Fibroblast of villous mesenchyme (primary cell): ENCODE measurements around the gene GRIK1. TPM values are rescaled to one million over a fixed set of nuclear protein-coding genes. Genes with fewer than 3 reads are reported as not detected.

ENCODE experiments used
- DNase-seq: peaks from one replicate; pipeline ENCODE4 v3.0.0-alpha.2; 2010; ENCODE audit warnings: low read depth
- H3K4me3 ChIP-seq: 2 replicates; pipeline ENCODE4 v1.5.1; 2011; ENCODE audit warnings: low read depth, mild to moderate bottlenecking, low read length
- total RNA-seq: library from RNA; depleted of rRNA; stranded (reverse); fragments of >200 nt; gene quantifications from 2 replicates; pipeline ENCODE4 v1.2.3, GENCODE V29; 2012
- TF ChIP-seq, protein P1 (sequence below): IDR thresholded peaks from 2 replicates; pipeline ENCODE4 v1.5.1; 2012; ENCODE audit warnings: low read depth, mild to moderate bottlenecking, low read length; ENCODE audit not compliant: insufficient read depth

GRIK1 gene
- total RNA-seq, 1 donor: under 0.01 TPM

DNA sequence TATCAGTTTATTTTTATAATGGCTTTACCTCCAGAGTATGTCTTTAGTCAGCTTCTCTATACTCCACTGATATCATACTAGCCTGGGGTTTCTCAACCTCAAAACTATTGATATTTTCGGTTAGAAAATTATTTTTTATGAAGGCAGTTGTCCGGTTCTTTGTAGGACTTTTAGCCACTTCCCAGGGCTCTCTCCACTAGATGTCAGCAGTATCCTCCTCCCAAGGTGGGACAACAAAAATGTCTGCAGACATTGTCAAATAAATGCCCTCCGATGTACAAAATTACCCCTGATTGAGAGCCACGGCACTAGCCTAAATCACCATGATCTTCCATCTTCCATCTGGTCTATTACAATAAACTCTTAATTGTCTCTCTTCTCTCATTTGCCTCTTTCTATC is 4.1 kb upstream of the GRIK1 start:
- no peak for DNase-seq
- no peak overlapping the region for H3K4me3 ChIP-seq
- TF ChIP-seq, protein P1, sequence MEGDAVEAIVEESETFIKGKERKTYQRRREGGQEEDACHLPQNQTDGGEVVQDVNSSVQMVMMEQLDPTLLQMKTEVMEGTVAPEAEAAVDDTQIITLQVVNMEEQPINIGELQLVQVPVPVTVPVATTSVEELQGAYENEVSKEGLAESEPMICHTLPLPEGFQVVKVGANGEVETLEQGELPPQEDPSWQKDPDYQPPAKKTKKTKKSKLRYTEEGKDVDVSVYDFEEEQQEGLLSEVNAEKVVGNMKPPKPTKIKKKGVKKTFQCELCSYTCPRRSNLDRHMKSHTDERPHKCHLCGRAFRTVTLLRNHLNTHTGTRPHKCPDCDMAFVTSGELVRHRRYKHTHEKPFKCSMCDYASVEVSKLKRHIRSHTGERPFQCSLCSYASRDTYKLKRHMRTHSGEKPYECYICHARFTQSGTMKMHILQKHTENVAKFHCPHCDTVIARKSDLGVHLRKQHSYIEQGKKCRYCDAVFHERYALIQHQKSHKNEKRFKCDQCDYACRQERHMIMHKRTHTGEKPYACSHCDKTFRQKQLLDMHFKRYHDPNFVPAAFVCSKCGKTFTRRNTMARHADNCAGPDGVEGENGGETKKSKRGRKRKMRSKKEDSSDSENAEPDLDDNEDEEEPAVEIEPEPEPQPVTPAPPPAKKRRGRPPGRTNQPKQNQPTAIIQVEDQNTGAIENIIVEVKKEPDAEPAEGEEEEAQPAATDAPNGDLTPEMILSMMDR: no peak

DNA sequence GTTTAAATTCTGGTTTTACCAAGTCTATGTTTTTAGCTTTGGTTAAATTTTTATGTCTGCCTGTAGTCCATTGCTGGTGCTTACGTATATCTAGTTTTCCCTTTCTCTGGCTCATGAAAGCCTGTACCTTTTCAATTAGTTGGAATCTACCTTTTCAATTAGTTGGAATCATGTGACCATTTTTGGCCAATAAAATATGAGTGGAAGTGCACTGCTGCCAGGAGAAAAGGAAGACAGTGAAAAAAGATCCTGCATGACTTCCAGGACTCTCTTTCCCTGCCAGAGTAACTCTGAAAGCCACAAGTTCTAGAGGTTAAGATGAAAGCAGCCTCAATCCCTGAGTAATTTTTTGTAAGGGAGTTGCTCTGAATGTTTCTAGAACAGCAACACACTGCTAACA is 2.2 kb upstream of the GRIK1 start:
- TF ChIP-seq, protein P1: no peak
- H3K4me3 ChIP-seq: no peak overlapping the region
- no peak for DNase-seq

DNA sequence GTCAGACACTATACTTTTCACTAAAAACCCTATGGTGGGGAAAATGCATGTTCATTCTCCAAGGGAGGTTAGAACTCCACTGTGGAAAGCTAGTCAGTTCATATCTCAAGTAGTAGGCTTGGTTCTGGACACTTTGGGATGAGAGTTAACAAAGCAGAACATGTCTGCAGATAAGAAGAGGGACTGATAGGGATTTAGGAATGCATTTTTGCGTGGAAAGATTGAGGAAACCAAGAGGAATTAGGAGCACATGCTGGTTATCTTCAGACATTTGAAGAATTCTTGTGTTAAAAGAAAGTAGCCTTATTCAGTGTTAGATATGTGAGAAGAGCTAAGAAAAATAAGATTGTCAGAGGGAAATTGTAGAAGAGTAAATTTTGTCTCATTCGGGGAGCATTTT is 1.2 kb upstream of the GRIK1 start:
- TF ChIP-seq, protein P1: no peak
- no peak for DNase-seq
- H3K4me3 ChIP-seq: no peak overlapping the region

DNA sequence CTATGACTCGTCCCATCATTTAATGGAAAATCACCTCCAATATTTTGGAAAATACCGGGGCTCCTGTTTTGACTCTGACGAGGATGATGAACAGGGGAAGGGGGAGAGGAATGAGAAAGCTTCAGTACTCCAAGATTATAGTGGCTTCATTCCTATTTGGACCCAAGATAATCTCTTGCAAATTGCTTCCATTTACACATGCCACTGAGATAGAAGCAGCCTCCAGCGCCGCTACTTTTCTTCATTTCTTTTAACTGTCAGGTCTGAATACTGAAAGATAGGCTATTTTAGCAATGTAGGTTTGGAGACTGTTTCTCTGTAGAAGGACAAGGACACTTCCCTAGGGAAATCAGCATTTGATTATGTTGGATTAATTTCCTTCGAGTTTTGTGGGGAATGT is 565 bp upstream of the GRIK1 start:
- no peak for DNase-seq
- TF ChIP-seq, protein P1: no peak
- no peak overlapping the region for H3K4me3 ChIP-seq

DNA sequence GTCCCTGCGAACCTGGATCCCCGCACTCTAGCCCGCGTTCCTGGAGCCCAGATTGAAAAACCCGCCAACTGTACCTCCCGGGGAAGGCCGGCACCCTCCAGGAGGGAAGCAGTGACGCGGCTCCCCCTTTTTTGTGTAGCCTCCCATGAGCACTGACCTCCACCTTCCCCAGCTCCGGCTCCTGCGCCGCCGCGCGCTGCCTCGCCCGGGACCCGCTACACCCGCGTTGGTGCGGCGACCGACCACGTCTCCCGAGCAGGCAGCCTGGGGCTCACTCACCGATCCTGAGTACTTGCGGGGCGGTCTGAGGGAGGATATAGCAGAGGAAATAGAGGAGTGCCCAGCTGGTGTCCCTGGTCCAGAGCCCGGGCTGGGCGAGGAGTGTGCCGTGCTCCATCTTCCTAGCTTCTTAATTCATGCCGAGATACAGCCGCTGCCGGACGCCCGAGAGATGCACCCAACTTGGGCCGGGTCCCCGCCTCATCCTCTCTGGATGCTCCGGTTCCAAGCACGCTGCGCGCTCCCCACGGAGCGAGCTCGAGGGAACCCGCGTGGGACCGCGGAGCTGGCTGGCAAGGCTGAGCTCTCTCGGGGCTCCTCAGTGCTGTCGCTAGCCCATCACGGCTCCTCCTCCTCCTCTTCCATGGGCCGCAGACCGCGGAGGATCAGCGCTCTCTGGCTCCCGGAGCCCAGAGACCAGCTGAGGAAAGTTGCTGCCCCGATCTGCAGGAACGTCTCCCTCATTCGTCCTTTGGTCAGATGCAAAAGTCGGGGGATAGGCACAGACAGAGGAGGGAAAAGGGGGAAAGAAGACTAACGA is 482 bp downstream of the GRIK1 start:
- TF ChIP-seq, protein P1: no peak
- DNase-seq: no peak
- no peak overlapping the region for H3K4me3 ChIP-seq

DNA sequence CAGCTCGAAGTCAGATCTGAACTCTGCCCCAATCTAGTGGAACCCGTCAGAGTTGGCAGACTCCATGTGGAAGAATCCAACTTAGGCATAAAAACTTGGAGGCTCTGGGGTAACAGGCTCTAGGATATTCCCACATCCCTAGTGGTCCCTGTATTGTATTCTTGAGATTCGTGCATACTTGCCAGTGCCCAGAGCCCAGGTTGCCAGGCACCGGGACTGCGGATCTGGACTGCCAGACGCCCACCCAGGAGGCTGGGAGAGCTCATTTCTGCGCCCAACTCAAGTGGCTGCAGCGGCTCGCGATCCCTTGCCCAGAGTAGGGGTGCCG is 1.1 kb downstream of the GRIK1 start:
- no peak for DNase-seq
- TF ChIP-seq, protein P1: no peak
- no peak overlapping the region for H3K4me3 ChIP-seq

DNA sequence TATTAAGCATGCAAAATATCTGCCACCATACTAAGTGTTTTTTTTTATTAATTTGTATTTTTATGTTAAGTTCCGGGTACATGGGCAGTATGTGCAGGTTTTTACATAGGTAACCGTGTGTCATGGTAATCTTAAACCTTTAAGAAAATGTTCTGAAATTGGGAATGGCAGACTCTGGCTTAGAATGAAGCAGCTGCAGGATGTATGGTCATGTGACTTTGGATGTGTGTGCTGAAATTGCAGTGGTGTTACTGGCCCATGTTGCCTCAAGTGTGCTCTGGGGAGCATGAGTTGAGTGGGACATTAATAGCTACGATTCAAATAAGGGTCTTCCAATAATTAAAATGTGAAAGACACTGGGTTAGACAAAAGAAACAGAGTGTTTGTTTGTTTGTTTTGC is 6.7 kb downstream of the GRIK1 start:
- DNase-seq: no peak
- TF ChIP-seq, protein P1: no peak
- H3K4me3 ChIP-seq: no peak overlapping the region
